ENCODE results near the gene IGSF5.

Gene IGSF5

GRCh38 chr21:39837861-39838359, 92.9 kb downstream of the IGSF5 start:
- DNase-seq, result no peak

DNA sequence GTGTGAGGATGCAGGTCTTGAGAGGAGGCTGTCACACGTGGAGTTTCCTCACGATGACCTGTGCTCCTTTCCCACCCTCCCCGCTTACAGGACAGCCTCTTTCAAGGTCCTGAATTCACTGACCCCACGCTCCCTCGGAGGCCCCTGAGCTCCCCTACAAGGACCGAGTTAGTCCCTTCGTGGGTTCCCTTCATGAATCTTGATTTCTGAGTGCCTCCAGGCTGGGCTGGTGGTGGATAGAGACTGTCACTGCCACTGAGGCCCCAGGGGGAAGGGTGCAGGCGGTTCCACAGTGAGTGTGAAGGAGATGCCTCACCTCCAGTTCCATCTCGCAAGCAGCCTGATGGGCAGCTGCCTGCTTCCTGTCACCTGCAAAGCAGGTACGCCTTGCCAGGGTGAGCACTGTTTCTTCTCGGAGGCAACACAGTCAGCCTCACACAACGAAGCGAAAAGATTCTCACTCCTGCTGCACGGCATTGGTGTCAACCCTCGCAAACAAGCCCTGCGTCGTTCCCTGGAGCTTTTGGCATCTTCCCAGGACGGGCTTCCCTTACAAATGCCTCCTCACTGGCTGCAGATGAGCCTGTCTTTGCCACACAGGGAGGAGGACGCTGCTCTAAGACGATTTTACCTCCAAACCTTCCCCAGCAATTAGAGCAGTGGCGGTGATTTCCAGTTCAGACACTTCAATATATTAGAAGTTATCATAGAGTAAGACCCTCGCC, 95.6 kb downstream of the IGSF5 start:
- no peak for DNase-seq

GRCh38 chr21:39842741-39843459, 97.9 kb downstream of the IGSF5 start:
- no peak for DNase-seq

DNA sequence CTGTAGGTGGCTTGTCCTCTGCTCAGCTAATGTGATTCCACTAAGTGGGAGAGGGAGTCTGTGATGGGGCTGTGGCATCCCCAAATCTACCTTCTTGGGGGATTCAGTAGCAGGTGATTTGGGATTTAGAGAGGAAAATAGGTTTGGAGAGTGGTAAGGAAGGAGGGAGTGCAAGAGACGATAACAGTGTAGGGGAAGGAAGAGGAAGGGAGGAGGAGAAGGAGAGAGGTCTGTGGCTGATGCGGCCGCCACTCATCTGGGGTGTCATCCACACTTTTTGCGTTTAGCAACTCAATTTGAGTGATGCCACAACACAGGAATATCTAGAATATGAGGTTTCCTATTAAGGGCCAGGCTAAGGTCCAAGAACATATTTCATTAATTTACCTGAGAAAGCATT, 98.5 kb downstream of the IGSF5 start:
- DNase-seq, result no peak

DNA sequence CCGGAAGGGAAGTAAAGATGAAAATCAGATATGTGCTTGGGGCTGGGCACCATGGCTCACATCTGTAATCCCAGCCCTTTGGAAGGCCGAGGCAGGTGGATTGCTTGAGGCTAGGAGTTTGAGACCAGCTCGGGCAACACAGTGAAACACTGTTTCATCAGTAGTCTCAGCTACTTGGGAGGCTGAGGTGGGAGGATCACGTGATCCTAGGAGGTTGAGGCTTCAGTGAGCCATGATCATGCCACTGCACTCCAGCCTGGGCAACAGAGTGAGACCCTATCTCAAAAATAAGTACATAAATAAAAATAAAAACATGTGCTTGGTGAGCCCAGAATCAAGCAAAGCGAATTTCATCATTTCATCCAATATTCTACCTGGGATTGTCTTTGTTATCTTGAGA, 98.9 kb downstream of the IGSF5 start:
- no peak for DNase-seq

DNA sequence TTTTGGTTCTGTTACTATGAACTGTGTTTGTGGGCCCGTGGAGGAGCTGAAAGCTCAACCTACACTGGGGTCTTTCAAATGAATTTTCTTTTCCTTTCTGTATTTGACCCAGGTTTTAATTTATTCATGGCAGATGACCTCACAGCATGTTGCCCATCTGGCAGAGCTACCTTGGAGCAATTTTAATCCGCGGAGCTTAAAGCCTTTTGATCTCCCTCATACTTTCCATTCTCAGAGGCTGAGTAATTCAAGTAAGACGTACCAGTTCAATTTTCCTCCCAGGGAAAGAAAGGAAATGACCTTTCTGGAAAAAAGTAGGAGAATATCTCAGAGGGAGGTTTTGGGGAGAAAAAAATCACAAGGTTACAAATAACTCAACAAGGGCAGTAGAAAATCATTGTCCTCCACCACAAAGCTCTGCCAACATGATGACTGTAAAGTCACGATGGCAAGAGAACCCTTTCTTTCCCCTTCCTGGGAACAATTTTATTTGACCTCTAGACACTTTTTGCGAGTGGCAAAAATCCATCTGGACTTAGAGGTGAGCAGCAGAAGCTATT, 100.7 kb downstream of the IGSF5 start:
- DNase-seq, result no peak

- no peak for DNase-seq
These were observed 102.9 kb downstream of the IGSF5 start for GRCh38 chr21:39847877-39848276.

- no peak for DNase-seq
These were observed 104.2 kb downstream of the IGSF5 start for GRCh38 chr21:39849014-39849655.

DNA sequence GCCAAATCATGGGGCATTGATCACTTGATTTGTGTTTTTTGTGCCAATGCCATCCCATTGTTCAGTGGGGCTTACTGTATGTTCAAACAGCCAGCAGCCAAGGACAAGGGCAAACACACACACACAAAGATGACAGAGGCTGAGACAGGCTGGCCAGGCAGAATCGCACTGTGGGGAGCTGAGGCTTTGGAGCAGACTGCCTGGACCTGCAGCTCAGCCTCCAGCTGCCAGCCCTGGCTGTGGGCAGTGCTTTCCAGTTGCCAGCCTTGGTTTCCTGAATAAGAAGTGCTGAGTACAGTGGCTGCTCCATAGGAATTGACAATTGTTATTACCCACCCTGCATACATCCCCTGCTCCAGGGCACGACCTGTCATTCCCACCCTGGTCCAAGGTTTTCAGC, 105.3 kb downstream of the IGSF5 start:
- no peak for DNase-seq

DNA sequence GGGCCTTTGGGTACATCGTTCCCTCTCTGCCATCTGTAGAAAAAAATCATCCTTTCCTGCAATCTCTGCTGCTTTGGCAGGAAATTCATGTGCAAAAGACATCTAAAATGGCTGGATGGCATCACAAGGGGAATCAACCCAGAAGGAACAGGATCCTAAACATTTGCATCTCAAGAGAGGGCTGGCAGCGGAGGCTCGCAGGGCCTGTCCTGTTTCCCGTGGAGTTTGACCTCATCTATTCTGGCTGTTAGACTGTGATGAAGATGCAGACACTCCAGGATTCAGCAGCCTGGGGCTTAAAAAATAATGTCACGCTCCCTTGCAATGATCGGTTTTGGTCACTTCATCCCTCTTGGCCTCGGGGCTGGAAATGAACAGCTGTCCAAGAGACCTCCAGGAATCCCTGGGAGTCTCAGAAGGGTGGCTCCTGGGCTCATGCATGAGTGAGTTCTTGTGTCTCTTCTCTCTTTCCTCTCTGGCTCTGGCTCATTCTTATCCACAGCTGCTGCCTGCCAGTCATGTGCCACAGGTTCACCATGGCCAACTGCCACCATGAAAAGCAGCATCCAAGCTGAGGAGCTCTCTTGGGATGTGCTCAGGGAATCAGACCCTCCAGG, 106.1 kb downstream of the IGSF5 start:
- DNase-seq, result no peak
